ENCODE measurements around the gene PPP1R18. TPM values are rescaled to one million over a fixed set of nuclear protein-coding genes. Genes with fewer than 3 reads are reported as not detected.

The PPP1R18 gene
- total RNA-seq, 1 donor = 56.6 TPM

GRCh38 chr6:30685157-30686008 is 1.1 kb downstream of the PPP1R18 start:
- peak; percentile 32 for TF ChIP-seq CTCF (IDR thresholded peaks at IDR 0.05; ENCODE audit: insufficient read depth, low read depth, low read length)
- peak overlapping the region; percentile 91 for H3K4me3 ChIP-seq (ENCODE audit: low read depth, low read length)
- DNase-seq (ENCODE audit: low read depth) = peak; percentile 39

GRCh38 chr6:30684386-30685156 is 1.9 kb downstream of the PPP1R18 start:
- DNase-seq (ENCODE audit: low read depth) = peak; percentile 43
- TF ChIP-seq CTCF (IDR thresholded peaks at IDR 0.05; ENCODE audit: insufficient read depth, low read depth, low read length) = no peak
- peak overlapping the region; percentile 91 for H3K4me3 ChIP-seq (ENCODE audit: low read depth, low read length)

- H3K4me3 ChIP-seq (ENCODE audit: low read depth, low read length) = peak overlapping the region; percentile 91
- DNase-seq (ENCODE audit: low read depth) = no peak
- TF ChIP-seq CTCF (IDR thresholded peaks at IDR 0.05; ENCODE audit: insufficient read depth, low read depth, low read length) = no peak
These were observed 2.5 kb downstream of the PPP1R18 start for GRCh38 chr6:30683980-30684338.

- no peak for DNase-seq (ENCODE audit: low read depth)
- H3K4me3 ChIP-seq (ENCODE audit: low read depth, low read length) = peak overlapping the region; percentile 91
- no peak for TF ChIP-seq CTCF (IDR thresholded peaks at IDR 0.05; ENCODE audit: insufficient read depth, low read depth, low read length)
These were observed 3.1 kb downstream of the PPP1R18 start for GRCh38 chr6:30683183-30683979.

GRCh38 chr6:30682143-30683117 is 4.0 kb downstream of the PPP1R18 start:
- no peak for TF ChIP-seq CTCF (IDR thresholded peaks at IDR 0.05; ENCODE audit: insufficient read depth, low read depth, low read length)
- peak overlapping the region; percentile 91 for H3K4me3 ChIP-seq (ENCODE audit: low read depth, low read length)
- peak; percentile 88 for DNase-seq (ENCODE audit: low read depth)
